NOMO-1 treated with DMSO at 0.1 percent for 48 hours (cell line): ENCODE data around the gene KCNMA1.
"Not testable (repeated sequence)": the region's sequence is repeated elsewhere in the genome, so short reads cannot be mapped to it uniquely, and the experiment has no call there.

Source experiments
- DNase-seq: peaks from one replicate; lab custom pipeline; 2025; ENCODE audit not compliant: unreplicated experiment; lab: John Stamatoyannopoulos, UW

KCNMA1 gene

GRCh38 chr10:77539147-77539935 is 98.3 kb downstream of the KCNMA1 start:
- no peak for DNase-seq

- no peak for DNase-seq
Observed at GRCh38 chr10:77537720-77538373, 99.8 kb downstream of the KCNMA1 start.

GRCh38 chr10:77537071-77537470 is 100.5 kb downstream of the KCNMA1 start:
- DNase-seq = no peak

DNA sequence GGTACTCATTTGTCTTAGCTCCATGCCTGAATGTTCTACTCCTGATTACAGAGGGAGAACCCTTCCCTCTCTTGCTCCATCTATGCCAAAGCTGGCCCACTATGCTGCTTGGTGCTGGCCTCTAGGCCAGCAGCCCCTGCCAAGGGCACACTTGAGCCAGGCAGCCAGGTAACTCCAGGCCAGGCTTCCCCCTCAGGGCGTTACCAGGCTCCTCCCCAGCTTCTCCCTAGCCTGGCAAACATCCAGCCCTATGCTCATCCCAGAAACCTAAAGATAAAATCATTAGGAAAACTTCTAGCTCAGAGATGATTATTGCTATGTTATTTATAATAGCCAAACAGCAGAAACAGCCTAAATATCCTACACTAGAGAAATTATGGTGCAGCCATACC is 103.7 kb downstream of the KCNMA1 start:
- DNase-seq = no peak

DNA sequence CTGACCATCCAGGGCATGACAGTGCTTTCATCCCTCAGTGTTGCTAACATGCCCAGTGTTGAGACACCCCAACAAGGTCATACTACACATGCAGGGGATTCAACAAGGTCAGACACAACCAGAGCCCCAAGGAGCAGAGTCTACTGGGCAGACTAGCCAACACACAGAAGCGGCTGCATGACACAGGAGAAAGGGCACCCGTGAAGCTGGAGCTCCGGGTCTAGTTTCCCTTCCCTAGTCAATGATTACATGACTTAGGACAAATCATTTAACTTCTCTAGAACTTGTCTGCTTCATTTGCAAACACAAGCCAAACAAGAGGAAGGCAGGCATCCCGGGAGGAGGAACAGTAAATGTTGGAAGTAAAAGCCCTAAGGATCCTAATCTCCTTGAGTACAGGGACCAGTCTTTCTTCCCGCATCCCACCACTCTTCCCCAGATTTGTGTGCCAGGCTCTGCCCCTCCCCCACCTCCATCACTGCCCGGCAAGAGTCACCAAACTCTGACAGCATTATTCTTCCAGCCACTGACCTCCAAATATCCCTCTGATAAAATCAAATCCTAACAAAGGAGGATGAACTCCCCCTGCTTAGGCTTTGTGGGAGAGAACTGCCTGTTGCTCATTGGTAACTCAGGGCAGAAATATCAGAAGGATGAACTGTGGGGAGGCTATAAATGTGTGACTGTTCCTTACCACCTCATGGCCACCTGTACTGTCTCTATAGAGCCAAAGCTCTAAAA is 104.3 kb downstream of the KCNMA1 start:
- DNase-seq = no peak

DNA sequence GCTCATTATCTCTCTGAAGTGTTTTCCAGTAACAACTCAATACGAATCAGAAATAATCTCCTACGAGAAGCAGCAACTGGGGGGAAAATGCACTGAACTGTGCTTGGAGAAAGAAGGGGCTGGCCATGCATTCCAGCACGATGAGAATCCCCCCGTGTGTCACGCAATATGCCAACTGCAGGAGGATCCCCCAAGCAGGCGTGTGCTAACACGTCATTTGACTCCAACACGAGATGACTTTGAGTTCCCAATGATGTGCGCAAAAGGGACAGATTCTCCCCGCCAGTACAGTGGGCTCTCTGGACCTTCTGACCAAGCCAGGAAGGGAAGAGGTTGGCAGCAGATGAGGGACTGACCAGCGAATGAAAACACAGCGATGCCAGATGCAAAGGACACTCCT is 105.5 kb downstream of the KCNMA1 start:
- DNase-seq = no peak

DNA sequence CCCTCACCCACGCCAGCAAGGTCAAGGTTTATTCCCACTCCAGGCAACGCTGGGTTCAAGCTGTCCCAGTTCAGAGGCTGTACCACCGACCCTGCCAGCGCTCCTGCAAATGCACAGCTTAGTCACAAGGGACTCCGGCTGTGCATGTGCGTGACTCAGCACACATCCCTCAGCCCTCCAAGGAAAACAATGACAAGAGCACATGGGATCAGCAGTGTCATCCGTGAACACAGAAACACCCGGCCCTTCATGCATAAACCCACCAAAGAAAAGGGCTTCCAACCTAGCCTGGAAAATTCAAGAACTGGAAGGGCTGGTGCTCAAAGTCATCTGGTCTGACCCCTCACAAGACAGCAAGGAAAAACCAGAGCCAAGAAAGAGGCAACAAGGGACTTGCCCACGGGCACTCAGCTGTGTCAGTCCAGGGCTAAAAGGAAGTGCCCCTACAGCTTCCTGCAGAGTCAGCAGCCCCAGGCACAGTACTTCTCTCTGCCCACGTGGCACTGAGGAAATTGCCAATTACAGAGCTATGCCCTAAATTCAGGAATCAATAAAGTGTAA is 106.1 kb downstream of the KCNMA1 start:
- DNase-seq = no peak

DNA sequence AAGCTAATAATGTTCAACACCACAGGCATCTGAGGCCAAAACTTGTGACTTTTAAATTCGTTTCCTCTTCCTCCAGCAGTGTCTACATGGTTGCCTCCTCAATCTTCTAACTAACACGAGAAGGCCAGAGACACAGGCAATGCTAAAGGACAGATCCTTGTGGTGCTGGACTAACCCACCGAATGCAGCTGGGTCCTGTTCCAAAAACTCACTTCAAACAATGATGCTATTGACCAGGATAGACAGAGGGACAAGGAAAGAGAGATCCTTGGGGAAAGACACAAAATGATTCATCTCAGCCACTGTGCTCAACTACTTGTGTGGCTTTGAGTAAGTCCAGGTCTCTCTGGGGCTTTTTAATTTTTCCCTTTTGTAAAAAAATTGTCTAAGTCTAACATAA is 107.6 kb downstream of the KCNMA1 start:
- no peak for DNase-seq

DNA sequence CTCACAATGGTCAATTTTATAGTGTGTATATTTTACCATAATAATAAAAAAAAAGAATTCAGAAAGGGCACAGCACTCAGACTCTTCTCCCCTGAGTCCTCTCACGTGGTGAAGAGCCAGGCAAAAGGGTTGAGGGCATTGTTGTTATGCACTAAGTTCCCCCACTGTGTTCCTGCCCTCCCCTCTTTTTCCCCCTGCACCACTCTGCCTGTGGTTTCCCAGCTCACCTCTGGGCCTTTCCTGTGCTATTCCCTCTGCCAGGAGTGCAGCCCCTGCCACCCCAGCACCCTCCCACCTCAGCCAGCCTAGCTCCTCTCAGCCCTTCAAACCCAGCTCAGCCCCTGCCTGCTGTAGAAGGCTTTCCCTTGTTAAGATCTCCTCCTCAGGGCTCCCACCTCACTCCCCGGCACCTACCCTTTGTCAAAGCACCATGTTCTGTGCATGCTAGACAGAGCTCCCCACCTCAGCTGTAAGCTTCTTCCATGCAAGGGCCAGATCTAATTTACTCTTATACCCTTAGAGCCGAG is 108.5 kb downstream of the KCNMA1 start:
- DNase-seq = no peak

DNA sequence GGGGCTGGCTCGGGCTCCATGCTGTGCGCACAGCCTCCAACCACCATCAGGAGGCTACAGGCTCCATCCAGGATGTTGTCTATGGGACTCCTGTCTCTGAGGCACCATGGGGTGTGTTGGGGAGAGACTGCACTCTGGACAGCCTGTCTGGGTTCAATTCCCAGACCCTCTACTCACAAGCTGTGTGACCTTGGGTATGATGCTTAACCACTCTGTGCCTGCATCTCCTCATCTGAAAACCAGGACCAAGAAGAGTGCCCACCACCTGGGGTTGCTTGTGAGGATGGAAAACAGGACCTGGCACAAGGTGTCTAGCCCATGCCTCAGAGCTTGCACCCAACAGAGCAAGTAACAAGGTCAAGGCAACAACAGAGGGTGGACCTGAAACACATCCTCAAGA is 109.8 kb downstream of the KCNMA1 start:
- no peak for DNase-seq

DNA sequence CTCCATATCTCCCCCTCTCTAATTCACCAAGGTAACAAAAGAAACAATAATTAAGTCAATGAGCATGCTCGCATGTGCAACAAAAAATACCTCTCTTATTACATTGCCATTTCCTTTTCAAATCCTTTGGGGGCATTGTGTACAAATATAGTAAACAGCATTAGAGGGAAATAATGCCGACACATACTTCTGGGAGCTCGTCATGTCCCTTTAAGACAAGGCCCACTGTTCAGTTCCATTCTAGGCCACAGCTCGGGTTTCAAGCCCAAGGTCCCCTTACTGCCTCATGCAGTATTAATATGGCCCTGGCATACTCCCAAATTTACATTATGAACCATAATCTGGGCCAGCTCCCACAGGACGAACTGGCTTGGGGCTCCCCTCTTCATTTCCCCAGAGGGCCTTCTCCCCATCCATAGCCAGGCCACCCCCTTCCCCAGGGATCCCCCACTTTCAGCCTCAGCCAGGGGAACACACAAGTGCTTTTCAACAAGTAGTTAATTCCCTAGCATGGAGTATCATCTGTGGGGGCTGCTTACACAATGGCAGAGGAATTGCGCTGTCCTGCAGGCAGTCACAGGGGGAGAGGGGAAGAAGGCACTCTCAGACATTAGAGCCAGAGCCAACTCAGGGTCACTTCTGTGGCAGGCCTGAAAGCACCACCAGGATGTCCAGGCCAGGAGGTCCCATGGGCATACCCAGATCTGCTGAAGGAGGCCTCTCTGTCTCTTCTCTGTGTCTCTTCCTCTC is 110.6 kb downstream of the KCNMA1 start:
- DNase-seq = no peak

- DNase-seq = no peak
Observed at GRCh38 chr10:77524281-77524711, 113.3 kb downstream of the KCNMA1 start.

DNA sequence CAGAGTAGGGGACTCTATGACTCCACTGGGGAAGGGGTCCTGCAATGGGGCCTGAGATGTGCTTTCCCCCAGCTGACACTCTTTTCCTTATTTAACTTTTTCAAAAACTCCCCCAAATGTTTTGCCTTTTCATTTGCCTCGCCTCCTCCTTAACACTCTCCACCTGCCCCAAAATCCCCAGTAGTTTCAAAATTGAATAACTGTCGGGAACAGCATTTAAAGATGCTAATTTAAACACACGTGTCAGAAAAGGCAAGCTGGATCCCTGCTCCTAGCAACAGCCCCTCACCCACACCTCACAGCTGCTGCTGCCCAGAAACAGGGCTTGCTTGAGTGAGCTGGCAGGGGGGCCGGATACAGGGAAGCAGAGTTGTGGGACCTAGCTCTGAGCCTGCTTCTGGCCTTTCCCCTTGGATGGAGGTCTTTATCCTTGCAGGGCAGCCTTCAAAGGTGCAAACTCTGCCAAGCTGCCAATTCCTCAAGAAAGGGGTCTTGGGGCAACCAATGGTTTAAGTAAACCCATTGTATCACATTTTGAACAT is 115.3 kb downstream of the KCNMA1 start:
- no peak for DNase-seq

DNA sequence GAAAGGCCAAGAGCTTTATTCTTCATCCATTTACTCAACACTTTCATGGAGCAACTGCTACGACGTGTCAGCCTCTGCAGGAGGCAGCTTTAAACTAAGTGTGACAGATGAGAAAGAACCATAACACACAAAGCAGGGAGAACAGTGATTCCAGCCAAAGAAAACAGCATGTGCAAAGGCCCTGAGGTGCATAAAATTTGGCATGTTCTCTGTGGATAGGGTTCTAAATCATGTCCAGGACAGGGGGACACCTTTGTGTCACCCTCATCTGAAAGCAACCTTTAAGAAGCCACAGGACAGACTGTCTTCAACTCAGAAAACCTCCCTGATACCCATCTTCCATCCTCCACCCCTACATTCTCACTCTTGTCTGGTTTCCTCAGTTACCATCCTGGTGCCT is 116.6 kb downstream of the KCNMA1 start:
- DNase-seq = no peak

DNA sequence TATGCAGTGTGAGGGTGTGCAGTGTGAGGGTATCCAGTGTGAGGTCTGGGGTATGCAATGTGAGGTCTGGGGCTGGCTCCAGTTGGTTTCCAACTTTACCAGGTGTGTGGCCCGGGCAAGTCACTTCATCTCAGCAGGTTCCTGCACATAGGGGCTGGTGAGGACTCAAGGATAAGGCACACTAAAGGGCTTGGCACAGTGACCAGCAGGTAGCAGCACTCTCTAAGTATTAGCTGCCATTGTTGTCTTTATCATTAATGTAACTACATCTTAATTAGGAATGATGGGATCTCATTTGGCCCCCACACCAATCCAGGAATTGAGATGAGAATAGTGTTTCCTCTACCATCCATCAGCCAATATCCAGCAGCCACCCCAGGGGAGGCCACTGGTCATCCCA is 117.3 kb downstream of the KCNMA1 start:
- no peak for DNase-seq

DNA sequence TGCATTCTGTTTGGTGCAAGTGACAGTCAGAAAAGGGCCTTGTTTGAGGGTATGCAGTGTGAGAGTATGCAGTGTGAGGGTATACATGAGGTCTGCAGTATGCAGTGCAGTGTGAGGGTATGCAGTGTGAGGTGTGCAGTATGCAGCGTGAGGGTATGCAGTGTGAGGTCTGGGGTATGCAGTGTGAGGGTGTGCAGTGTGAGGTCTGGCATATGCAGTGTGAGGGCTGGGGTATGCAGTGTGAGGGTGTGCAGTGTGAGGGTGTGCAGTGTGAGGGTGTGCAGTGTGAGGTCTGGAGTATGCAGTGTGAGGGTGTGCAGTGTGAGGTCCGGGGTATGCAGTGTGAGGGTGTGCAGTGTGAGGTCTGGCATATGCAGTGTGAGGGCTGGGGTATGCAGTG is 117.8 kb downstream of the KCNMA1 start:
- DNase-seq = not testable (repeated sequence)

- no peak for DNase-seq
Observed at GRCh38 chr10:77518910-77519274, 118.7 kb downstream of the KCNMA1 start.

- DNase-seq = no peak
Observed at GRCh38 chr10:77518241-77518909, 119.2 kb downstream of the KCNMA1 start.

GRCh38 chr10:77516575-77516974 is 121.0 kb downstream of the KCNMA1 start:
- DNase-seq = no peak

- DNase-seq = no peak
Observed at GRCh38 chr10:77514870-77515269, 122.7 kb downstream of the KCNMA1 start.
